Stimulated activated naive CD8-positive, alpha-beta T cell treated with anti-CD3 and anti-CD28 coated beads, Interleukin-15, Interleukin-2, amounts not matched to agents 100 U/mL and 50 U/mL, for 24 hours (primary cell): ENCODE data around the gene BCAP29.
"Not testable (repeated sequence)": the region's sequence is repeated elsewhere in the genome, so short reads cannot be mapped to it uniquely, and the experiment has no call there.

ENCODE experiments used
- ATAC-seq: fragments of 150-1000 bp; cut with Tn5 transposase; one replicate; pipeline ENCODE4 v1.10.0; 2021
- DNase-seq: peaks from one replicate; pipeline ENCODE4 v3.0.0; 2021

BCAP29 gene

GRCh38 chr7:107579885-107580715 is at the start of gene BCAP29:
TSS of gene BCAP29 (plus strand) at chr7:107580246. CDS start at chr7:107580773, 527 bp downstream.
- DNase-seq (peak; percentile 81), ATAC-seq (peak; percentile 97)

- DNase-seq (no peak), ATAC-seq (no peak)
These were observed 49.3 kb upstream of the BCAP29 start for GRCh38 chr7:107530751-107531150.

GRCh38 chr7:107534139-107534538 is 45.9 kb upstream of the BCAP29 start:
- no peak for DNase-seq
- ATAC-seq: no peak

GRCh38 chr7:107537228-107537627 is 42.8 kb upstream of the BCAP29 start:
- not testable (repeated sequence) for DNase-seq, ATAC-seq

GRCh38 chr7:107538001-107538400 is 42.0 kb upstream of the BCAP29 start:
- DNase-seq (no peak), ATAC-seq (no peak)

GRCh38 chr7:107543338-107543993 is 36.6 kb upstream of the BCAP29 start:
- DNase-seq (no peak), ATAC-seq (no peak)

- DNase-seq (no peak), ATAC-seq (no peak)
These were observed 35.0 kb upstream of the BCAP29 start for GRCh38 chr7:107544848-107545591.

GRCh38 chr7:107551936-107552335 is 28.1 kb upstream of the BCAP29 start:
- ATAC-seq: no peak
- no peak for DNase-seq

- ATAC-seq (no peak), DNase-seq (no peak)
These were observed 24.2 kb upstream of the BCAP29 start for GRCh38 chr7:107555893-107556292.

GRCh38 chr7:107559864-107560263 is 20.2 kb upstream of the BCAP29 start:
- DNase-seq: no peak
- ATAC-seq: no peak

GRCh38 chr7:107560898-107561516 is 19.0 kb upstream of the BCAP29 start:
- ATAC-seq (no peak), DNase-seq (no peak)

- no peak for DNase-seq
- ATAC-seq: peak; percentile 67
These were observed 16.8 kb upstream of the BCAP29 start for GRCh38 chr7:107563081-107563774.

GRCh38 chr7:107563775-107564552 is 16.1 kb upstream of the BCAP29 start, which contains the start of the genes COG5 and DUS4L:
TSS of gene COG5 (minus strand) at chr7:107563920. CDS start at chr7:107563896, 24 bp downstream.
TSS of gene DUS4L (plus strand) at chr7:107563971. CDS start at chr7:107567071, 3,100 bp downstream.
- peak; percentile 88 for DNase-seq
- peak; percentile 92 for ATAC-seq

- ATAC-seq (no peak), DNase-seq (no peak)
These were observed 15.3 kb upstream of the BCAP29 start for GRCh38 chr7:107564553-107565298.

- DNase-seq (no peak), ATAC-seq (no peak)
These were observed 9.7 kb upstream of the BCAP29 start for GRCh38 chr7:107570298-107570697.

GRCh38 chr7:107573537-107573936 is 6.5 kb upstream of the BCAP29 start:
- ATAC-seq: no peak

GRCh38 chr7:107579554-107579884 is 527 bp upstream of the BCAP29 start:
- no peak for DNase-seq
- ATAC-seq: no peak

More at GRCh38 chr7:107573537-107573936, 6.5 kb upstream of the BCAP29 start:
- DNase-seq: no peak

GRCh38 chr7:107580716-107581383 is 804 bp downstream of the BCAP29 start:
- DNase-seq (no peak), ATAC-seq (no peak)

- no peak for ATAC-seq
These were observed 1.5 kb downstream of the BCAP29 start for GRCh38 chr7:107581387-107582013.

More at GRCh38 chr7:107581387-107582013, 1.5 kb downstream of the BCAP29 start:
- DNase-seq: no peak
